ENCODE measurements around the gene ERBB4.

- TF ChIP-seq, protein P1, sequence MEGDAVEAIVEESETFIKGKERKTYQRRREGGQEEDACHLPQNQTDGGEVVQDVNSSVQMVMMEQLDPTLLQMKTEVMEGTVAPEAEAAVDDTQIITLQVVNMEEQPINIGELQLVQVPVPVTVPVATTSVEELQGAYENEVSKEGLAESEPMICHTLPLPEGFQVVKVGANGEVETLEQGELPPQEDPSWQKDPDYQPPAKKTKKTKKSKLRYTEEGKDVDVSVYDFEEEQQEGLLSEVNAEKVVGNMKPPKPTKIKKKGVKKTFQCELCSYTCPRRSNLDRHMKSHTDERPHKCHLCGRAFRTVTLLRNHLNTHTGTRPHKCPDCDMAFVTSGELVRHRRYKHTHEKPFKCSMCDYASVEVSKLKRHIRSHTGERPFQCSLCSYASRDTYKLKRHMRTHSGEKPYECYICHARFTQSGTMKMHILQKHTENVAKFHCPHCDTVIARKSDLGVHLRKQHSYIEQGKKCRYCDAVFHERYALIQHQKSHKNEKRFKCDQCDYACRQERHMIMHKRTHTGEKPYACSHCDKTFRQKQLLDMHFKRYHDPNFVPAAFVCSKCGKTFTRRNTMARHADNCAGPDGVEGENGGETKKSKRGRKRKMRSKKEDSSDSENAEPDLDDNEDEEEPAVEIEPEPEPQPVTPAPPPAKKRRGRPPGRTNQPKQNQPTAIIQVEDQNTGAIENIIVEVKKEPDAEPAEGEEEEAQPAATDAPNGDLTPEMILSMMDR (conservative IDR thresholded peaks at IDR 0.05; ENCODE audit: low read length) = no peak
- no peak for TF ChIP-seq EZH2phosphoT487 (IDR thresholded peaks at IDR 0.05; ENCODE audit: borderline replicate concordance, low read depth, low read length)
Observed at GRCh38 chr2:212269005-212269404, 269.6 kb downstream of the ERBB4 start.
